GM21528 (cell line): ENCODE results near the gene RGS7.
"Not testable (repeated sequence)": the region's sequence is repeated elsewhere in the genome, so short reads cannot be mapped to it uniquely, and the experiment has no call there.

Source experiments
- ATAC-seq: cut with Tn5 transposase; IDR thresholded peaks from one replicate; pipeline ENCODE4 v1.9.1; 2021; ENCODE audit warnings: mild to moderate bottlenecking, moderate library complexity; ENCODE audit not compliant: unreplicated experiment, low FRiP score

Gene RGS7

DNA sequence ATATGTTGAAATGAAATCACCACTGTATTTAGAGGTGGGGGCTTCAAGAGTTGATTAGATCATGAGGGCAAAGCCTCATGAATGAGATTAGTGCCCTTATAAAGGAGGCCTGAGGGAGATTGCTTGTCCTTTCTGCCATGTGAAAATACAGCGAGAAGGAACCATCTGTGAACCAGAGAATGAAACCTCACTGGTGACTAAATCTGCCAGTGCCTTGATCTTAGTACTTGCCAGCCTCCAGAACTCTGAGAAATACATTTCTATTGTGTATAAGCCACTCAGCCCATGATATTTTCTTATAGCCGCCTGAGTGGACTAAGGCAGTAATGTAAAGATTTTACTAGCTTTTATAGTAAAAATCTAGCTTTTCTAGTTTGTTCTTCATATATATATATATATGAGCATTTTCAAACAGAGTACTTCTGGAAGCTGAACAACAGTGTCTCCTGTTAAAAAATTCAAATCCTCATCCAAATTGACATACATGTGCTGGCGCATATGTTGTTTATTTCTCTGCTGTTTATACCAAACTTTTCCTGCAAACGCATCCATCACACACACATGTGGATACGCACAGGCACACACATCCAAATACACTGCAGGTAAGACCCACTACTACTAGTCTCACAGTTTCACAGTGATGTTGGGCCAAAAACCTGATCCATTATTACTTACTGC is 213.1 kb downstream of the RGS7 start:
- no peak for ATAC-seq

DNA sequence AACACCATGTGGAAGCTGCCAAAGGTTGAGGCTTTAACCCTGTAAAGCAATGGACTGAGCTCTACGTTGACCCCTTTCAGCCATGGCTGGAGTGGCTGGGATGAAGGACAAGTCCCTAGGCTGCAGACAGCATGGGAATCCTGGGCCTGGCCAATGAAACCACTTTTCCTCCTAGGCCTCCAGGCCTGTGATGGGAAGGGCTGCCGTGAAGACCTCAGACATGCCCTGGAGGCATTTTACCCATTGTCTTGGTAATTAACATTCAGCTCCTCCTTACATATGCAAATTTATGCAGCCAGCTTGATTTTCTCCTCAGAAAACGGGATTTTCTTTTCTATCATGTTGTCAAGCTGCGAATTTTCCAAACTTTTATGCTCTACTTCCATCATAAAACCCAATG is 214.5 kb downstream of the RGS7 start:
- ATAC-seq, result no peak

DNA sequence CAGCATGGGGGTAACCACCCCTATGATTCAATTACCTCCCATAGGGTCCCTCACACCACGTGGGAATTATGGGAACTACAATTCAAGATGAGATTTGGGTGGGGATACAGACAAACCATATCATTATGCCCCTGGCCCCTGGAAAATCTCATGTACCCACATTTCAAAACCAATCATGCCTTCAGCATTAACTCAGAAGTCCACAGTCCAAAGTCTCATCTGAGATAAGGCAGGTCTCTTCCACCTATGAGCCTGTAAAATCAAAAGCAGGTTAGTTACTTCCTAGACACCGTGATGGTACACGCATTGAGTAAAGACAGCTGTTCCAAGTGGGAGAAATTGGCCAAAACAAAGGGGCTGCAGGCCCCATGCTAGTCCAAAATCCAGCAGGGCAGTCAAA is 215.4 kb downstream of the RGS7 start:
- ATAC-seq, result not testable (repeated sequence)

DNA sequence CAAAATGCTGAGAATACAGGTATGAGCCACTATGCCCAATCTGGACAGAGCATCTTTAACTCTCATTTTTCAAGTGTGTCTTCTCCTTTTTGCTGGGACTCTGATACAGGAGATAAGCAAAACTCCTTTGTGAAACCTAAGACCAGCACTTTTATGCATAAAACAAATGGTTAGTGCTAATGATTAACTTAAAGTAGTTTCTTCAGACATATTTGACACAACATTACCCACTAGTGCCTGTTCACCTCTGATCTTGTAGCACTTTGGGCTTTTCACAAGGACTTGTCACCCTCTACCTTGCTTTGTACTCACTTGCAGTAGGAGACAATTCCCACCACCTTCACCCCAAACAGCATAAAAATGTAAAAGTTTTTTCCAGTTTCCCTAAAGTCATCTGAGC is 216.3 kb downstream of the RGS7 start:
- ATAC-seq, result no peak

DNA sequence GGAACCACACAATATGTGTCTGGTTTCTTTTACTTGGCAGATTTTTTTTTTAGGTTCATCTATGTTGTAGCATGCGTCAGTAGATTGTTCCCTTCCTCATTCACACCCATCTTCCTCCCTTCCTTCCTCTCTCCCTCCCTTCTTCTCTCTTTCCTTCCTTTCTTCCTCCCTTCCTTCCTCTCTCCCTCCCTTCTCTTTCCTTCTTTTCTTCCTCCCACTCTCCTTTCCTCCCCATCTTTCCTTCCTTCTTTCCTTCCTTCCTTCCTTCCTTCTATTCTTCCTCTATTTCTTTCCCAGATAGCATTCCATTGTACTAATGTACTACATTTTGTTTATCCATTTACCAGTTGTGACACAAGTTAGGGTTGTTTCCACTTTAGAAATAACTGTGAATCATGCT is 218.0 kb downstream of the RGS7 start:
- no peak for ATAC-seq

DNA sequence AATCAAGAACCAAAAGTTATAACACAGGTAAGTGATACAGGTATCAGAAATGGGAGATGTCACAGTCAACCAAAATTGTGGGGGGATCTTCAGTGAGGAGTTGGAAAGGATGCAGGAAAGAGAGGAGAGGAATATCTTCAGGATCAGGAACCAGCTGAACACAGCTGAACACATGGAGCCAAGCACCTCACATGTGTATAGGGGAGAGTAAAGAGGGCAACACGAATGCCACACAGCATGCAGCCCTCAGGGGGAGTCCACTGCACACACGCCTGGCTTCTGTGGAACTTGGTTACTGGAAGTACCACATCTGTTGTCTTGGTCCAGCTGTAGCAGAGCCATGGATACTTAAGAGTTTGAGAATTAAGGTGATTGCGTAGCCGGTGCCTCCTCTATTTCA is 218.8 kb downstream of the RGS7 start:
- no peak for ATAC-seq

DNA sequence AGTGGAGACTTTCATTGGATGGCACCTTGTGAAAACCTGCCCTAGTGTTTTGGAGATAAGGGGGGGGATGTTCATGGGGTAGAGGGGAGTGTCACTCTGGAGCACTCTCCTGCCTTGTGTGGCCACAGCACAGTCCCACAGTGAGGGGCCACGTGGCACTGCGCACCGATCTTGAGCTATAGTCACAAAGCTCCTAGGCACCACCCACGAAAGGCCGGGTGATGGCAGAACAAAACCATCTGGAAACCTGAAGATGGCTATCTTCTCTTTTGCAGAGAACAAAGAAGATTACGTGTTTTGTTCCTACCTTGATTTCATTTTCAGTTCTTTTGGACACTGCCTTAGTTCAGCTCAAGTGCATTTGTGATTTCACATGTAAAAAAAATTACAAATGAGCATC is 220.6 kb downstream of the RGS7 start:
- no peak for ATAC-seq

DNA sequence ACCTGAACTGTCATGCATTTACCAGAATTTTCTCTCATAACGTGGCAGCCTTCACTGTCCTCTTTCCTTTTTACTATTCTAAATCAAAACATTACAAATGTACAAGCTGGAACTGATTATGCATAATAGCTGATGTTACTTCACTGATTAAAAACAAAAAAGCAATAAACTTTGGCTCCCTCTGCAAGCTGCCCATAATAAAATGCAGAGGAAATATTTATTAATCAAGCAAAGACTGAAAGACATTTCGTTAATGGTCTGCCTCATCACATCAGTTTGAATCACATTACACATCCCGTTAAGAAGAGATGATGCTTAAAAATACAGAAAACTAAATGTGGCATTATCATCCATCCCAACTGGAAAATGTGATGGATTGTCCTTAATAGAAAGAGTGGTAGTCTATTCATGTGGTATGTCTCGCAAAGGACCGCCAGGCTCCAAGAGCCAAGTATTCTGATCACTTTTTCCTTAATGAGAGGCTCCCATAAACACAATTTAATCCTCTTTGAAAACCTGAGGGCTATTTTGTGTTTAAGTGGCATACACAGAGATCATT is 225.3 kb downstream of the RGS7 start:
- no peak for ATAC-seq

DNA sequence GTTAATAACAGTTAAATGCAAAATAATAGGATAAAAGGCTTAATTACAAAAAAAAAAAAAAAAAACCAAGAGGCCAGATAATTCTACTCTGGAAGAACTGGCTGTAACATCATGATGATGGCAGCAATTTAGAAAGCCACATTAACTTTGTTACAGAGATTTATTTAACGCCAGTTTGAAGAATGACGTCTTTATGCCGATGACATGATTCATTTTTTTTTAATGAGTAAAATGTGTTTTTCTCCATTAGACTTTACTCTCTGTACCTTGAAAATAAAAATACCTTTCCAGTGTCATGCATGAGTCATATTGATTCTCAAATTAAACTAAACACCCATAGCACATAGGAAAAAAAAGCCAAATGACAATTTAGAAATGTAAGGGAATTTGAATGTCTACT is 226.1 kb downstream of the RGS7 start:
- no peak for ATAC-seq

DNA sequence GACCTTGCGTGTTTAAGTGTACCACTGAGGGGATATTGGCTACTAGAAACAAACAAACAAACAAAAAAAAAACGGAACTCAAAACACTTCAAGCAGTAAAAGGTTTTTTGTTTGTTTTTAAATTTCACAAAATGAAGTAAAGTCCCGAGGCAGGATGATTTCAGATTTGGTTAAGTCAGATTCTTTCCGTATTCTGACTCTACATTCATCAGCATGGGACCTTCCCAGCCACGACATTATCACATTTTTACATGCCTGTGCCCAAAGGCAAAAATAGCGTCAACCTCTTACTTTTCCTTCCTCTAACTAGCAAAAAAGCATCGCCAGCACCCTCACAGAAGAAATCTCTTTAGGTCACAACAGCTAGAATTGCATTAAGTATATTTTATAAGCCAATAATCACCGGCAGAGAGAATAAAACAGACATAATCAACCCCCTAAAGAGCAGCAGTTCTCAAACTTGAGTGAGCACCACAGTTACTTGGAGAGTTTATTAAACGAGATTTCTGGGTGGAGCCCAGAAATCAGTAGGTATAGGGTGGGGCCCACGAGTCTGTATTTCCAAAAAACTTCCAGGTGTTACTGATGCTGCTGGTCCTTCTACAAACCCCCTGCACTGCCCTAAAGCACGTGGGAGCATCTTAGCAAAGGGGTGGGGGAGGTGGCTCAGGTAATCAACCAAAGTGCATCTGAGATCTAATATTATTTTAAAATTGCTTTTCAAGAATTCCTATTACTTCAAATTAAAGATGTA is 227.6 kb downstream of the RGS7 start:
- ATAC-seq, result no peak

DNA sequence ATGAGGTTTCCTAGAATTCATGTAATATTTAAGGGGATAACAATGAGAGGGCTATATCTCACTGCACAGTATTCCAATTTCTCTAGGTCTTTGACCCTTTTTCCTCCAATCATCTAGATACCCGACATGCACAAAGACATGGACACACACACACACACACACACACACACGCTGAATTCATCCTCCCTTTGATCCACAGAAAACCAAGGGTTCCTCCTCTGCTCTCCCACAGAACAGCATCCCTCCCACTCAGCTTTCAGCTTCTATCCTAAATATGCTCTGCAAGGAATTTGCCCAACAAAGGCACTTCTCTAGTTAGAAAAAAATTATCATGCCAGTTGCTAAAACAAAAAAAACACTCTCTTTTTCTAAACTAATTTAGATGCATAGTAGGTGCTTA is 231.7 kb downstream of the RGS7 start:
- ATAC-seq, result no peak

DNA sequence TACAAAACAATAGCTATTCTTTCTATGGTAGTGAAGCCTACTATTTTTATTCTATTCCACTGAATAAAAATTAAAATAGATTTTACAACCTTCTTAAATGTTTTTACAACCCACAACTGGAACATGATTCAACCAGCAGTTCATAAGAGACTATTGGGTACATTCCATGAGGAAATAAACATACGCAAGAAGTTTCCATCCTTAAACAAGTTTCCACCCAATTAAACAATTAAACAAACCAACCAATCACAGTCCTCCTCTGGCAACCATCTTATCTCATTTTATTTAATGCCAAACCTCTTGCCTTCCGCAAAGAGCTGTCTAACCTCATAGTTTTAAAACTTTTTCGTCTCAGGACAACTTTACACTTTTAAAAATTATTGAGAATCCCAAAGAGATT is 239.0 kb downstream of the RGS7 start:
- no peak for ATAC-seq

DNA sequence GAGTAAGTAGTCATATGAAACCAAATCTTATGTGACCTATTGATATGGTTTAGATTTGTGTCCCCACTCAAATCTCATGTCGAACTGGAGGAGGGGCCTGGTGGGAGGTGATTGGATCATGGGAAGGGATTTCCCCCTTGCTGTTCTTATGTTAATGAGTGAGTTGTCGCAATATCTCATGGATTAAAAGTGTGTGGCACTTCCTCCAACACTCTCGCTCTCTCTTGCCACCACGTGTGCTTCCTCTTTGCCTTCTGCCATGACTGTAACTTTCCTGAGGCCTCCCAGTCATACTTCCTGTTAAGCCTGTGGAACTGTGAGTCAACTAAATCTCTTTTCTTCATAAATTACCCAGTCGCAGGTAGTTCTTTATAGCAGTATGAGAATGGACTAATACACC is 241.2 kb downstream of the RGS7 start:
- ATAC-seq, result no peak

DNA sequence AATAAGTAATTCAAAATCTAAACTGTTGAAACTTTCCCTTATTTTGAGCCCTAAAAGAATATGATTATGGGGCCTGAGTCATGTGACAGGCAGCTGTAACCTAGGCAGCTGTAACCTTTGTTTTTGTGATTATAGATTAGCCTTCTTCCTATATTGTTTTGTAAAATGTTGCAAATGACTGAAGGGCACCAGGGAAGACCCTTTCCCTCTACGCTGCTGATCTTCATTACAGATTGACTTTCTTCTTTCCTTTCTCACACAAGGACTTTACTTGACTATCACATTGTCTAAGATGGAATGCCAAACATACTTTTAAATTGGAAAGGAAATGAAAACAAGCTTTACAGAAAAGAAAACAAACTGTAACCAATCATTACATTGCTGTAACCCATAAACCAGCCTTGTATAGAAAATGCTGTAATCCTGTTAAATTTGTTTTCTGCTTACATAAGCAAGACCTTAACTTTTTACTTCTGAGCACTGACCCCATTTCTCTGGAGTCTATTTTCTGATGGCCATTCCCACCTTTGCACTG is 242.2 kb downstream of the RGS7 start:
- ATAC-seq, result no peak

DNA sequence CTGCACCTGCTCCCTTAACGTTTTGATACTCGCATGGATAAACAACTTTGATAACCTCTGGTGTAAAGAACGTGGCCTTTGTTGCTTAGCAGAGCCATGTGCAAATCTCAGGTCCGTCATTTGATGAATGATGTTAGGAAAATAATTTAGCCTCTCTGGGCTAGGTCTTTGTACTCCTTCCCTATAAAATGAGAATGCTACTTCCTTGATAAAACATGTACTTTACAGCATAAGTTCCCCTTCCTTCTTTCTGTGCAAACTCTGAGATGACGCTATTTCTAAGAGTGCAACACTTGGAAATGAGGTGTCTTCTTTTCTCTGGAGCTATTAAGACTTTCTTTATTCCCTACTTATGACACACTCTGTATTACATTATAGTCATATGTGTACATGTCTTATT is 243.4 kb downstream of the RGS7 start:
- no peak for ATAC-seq

DNA sequence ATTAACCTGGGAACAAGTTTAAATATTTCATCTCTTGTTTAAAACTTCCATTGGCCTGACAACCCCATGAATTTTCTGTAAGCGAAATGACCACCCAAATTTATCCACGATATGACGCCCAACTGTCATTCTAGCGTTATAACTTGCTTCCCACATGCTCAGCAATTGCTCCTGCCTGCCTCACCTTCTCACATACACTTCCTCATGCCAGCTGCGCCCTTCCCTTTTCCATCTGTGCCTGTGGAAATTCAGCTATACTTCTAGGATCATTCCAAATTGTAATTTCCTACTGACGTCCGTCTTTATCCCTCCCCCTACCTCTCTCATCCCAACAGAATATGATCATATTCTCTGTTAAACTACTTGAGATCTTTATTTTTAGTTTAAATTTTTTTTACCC is 248.0 kb downstream of the RGS7 start:
- no peak for ATAC-seq

DNA sequence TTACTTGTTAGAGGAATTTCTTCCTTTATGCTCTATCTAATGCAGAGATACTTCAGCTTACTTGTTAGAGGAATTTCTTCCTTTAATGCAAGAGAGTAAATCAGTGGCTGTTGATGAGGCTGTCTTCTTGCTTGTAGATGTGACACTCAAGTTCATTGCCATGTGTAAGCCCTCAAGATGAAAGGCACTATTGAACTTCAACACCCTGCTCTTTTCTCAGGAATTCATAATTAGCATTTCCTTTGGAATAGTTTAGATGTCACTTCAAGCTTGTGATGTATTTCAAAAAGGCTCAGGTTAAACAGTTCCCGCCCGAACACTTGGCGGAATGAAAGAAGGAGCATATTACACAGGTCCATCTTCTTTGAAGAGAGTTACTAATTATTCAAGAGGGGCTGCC is 251.9 kb downstream of the RGS7 start:
- ATAC-seq, result no peak

DNA sequence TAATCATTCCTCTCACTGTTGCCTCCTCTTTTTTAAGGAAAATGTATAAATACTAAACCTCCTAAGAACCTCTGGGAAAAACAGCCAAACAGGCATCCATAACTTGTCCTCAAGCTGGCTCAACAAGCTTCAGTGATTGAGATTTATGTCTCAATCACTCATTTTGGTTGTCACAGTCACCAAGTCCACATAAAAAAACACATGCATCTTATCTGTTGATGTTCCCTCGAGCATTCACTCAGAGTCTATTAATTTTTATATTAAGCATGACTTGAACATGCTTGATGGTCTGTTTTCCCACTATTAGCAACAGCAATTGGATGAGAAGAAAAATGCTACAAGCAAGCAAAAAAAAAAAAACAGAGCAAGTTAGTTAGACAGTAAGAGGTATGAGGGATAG is 254.3 kb downstream of the RGS7 start:
- ATAC-seq, result no peak

DNA sequence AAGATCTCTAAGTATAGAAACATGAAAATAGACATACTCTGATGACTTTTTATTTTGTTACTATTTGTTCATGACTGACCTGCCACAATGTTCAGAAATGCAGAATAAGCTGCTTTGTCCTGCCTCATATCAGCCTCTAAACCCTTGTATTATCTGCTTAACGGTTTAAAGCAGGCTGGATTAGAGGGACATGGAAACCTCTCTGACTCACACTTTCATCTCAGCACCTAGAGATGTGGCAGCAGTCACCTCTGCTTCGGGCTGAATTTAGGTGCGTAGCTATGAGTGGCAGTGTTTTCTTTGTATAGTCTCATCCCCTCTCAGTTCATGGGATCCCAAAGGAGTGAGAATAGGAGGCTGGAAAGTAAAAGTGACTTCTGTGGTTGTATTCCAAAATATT is 255.4 kb downstream of the RGS7 start:
- ATAC-seq, result no peak

DNA sequence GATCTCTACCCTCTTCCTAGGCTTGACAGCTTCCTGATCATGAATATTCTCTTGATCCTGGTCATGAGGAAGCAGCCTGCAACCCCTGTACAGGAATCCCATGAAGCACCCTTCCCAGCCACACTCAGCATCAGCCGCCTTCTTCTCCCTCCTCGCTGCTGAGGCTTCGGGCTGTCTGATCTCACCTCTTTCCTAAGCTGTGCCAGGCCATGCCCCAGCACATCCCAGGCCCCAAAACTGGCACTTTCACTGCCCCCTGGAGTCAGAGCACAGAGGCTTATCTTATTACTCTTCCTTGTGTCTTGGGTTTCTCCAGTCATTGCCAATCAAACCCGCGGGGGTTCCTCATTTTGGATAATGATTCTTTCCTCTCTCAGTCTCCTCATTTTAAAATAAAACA is 259.5 kb downstream of the RGS7 start:
- ATAC-seq, result no peak

DNA sequence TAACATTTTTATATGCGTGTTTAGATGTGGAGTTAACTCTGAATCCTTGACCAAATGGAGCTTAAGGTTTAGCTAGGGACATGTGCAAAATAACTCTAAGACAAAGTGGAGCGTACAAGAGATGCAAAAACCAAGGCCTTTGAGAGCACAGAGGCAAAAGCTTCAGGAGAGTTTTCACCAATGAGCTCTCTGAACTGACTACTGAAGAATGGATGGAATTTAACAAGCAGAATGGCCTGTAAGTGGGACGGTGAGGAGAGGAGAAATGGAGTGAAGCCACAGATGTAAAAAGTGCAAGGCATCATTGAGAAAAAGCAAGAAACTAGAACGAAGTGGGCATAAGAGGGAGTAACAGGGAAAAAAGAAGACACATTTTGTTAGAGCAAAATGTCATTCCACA is 260.0 kb downstream of the RGS7 start:
- no peak for ATAC-seq

DNA sequence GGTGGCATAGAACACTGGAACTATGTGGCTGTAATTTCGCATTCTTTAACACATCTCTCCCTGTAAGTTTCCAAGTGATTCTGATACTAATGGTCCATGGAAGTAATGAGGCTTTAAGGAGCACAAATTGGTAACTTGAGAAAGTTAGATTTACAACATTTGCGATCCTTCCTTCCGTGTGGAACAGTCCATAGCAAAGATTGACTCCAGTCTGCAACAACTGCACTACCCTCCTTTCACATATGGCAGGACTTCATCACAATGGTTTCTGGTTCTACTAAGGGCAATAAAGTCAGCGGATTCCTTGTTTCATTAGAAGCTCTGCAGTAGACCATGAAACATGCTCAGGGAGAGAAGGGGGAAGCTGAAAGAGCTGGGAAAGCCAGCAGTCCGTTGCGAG is 261.2 kb downstream of the RGS7 start:
- ATAC-seq, result no peak
